ENCODE data around the gene FARP1. TPM values are rescaled to one million over a fixed set of nuclear protein-coding genes. Genes with fewer than 3 reads are reported as not detected.

Gene FARP1
- total RNA-seq, 1 experiment from 2014 or later, result 96.6 TPM

GRCh38 chr13:98415326-98416070 is 272.6 kb downstream of the FARP1 start:
- DNase-seq (ENCODE audit: low spot score), result no peak
- TF ChIP-seq STAT6 (CRISPR knock-in tag; conservative IDR thresholded peaks at IDR 0.05; ENCODE audit: low read depth) (no peak), TP53 (CRISPR knock-in tag; IDR thresholded peaks at IDR 0.05) (no peak), CTCF (IDR thresholded peaks at IDR 0.05) (no peak), NR3C1 (CRISPR knock-in tag; conservative IDR thresholded peaks at IDR 0.05; ENCODE audit: low read depth) (no peak), GRHL2 (CRISPR knock-in tag; IDR thresholded peaks at IDR 0.05; ENCODE audit: insufficient replicate concordance, severe bottlenecking) (no peak), FOXP1 (CRISPR knock-in tag; IDR thresholded peaks at IDR 0.05; ENCODE audit: borderline replicate concordance) (no peak), RORB (CRISPR knock-in tag; IDR thresholded peaks at IDR 0.05) (no peak), AFF4 (CRISPR knock-in tag; IDR thresholded peaks at IDR 0.05; ENCODE audit: borderline replicate concordance) (no peak), RELA (CRISPR knock-in tag; IDR thresholded peaks at IDR 0.05; ENCODE audit: borderline replicate concordance) (no peak)
- Mint-ChIP-seq H3K36me3 (peaks cover 32% of the 10 kb centered on the region), H3K4me3 (no peak overlapping the region), H3K27ac (no peak overlapping the region), H3K27me3 (ENCODE audit: low read depth) (no peaks in the 10 kb centered on the region), H3K4me1 (no peaks in the 10 kb centered on the region), H3K9me3 (no peaks in the 10 kb centered on the region)
- ChIA-PET POLR2A (no interaction called here), CTCF (interaction anchor here (1.4 to 1.5 kb wide), 3 partner anchors 10 to 311 kb away, joined by 3 to 8 read pairs (median 4); no protein-coding TSS in a partner anchor)
- no peak for ATAC-seq

- peaks cover 35% of the 10 kb centered on the region for H3K36me3 Mint-ChIP-seq
- POLR2A ChIA-PET, result no interaction called here
- ATAC-seq (no peak), DNase-seq (ENCODE audit: low spot score) (no peak)
- no peaks in the 10 kb centered on the region for H3K4me1 Mint-ChIP-seq
- no peak overlapping the region for H3K27ac Mint-ChIP-seq
- H3K27me3 Mint-ChIP-seq (ENCODE audit: low read depth), result no peaks in the 10 kb centered on the region
- no peak overlapping the region for H3K4me3 Mint-ChIP-seq
- CTCF ChIA-PET, result interaction anchor here (1.0 to 1.4 kb wide), 2 partner anchors 29 to 383 kb away, joined by 3 to 4 read pairs; no protein-coding TSS in a partner anchor
- H3K9me3 Mint-ChIP-seq, result no peaks in the 10 kb centered on the region
- no peak for TF ChIP-seq PREB (CRISPR knock-in tag; IDR thresholded peaks at IDR 0.05; ENCODE audit: borderline replicate concordance)
- no peak for TF ChIP-seq ZBTB43 (CRISPR knock-in tag; IDR thresholded peaks at IDR 0.05)
- no peak for TF ChIP-seq CREM (CRISPR knock-in tag; IDR thresholded peaks at IDR 0.05)
- TF ChIP-seq ZNF671 (CRISPR knock-in tag; IDR thresholded peaks at IDR 0.05), result no peak
- no peak for TF ChIP-seq NFE2L1 (CRISPR knock-in tag; IDR thresholded peaks at IDR 0.05)
- TF ChIP-seq ATF2 (CRISPR knock-in tag; IDR thresholded peaks at IDR 0.05; ENCODE audit: borderline replicate concordance, low read depth), result no peak
- no peak for TF ChIP-seq PRDM15 (CRISPR knock-in tag; IDR thresholded peaks at IDR 0.05)
- no peak for TF ChIP-seq FOXJ3 (CRISPR knock-in tag; IDR thresholded peaks at IDR 0.05; ENCODE audit: borderline replicate concordance)
Measured at GRCh38 chr13:98416408-98416807, 273.5 kb downstream of the FARP1 start.

Measured in WTC11 (cell line).